Astrocyte of the spinal cord (primary cell): ENCODE results near the gene CUL5.
A peak's percentile ranks its signal among the peaks of the same experiment; 100 is the strongest.

Experiments
- DNase-seq: peaks from one replicate; pipeline ENCODE4 v3.0.0; 2011; ENCODE audit warnings: low read depth, low spot score
- H3K4me3 ChIP-seq: 2 replicates; pipeline ENCODE4 v1.5.1; 2011; ENCODE audit warnings: low read depth, mild to moderate bottlenecking, low read length, moderate library complexity
- CTCF ChIP-seq: IDR thresholded peaks from 2 replicates; pipeline ENCODE4 v1.5.1; 2012; ENCODE audit warnings: low read depth, mild to moderate bottlenecking, low read length, inconsistent platforms
- in situ Hi-C: cut with HindIII; loops from 2 replicates; pipeline ENCODE4 v1.10.0; 2017; ENCODE audit warnings: low sequenced_read_pairs

The CUL5 gene

GRCh38 chr11:108034034-108034433 lies 25.3 kb downstream of the CUL5 start:
- DNase-seq, result no peak
- in situ Hi-C loops, result no loop called here
- H3K4me3 ChIP-seq, result no peak overlapping the region
- TF ChIP-seq CTCF, result no peak

DNA sequence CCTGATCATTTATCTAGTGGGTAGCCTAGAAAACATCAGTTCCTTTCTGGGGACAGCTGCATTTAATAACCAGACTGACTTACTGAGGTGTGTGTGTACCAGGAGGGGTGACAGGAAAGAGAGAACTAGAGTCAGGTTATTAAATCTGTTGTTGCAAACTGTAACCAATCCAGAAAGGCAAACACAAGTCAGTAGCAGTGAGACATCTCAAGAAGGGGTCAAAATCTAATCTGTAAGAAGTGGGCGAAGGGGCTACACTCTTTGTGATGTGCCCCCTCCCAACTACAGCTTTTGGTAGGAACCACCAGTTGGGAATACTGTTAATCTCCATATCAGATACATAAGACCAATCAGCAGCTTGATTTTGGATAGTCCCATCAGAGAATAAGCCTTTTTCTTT lies 26.3 kb downstream of the CUL5 start:
- TF ChIP-seq CTCF, result no peak
- DNase-seq, result no peak
- H3K4me3 ChIP-seq, result no peak overlapping the region
- in situ Hi-C loops, result no loop called here

GRCh38 chr11:108035690-108036089 lies 27.0 kb downstream of the CUL5 start:
- peak; percentile 17 for DNase-seq
- no peak overlapping the region for H3K4me3 ChIP-seq
- TF ChIP-seq CTCF, result no peak
- in situ Hi-C loops, result no loop called here

GRCh38 chr11:108037211-108037610 lies 28.5 kb downstream of the CUL5 start:
- H3K4me3 ChIP-seq, result no peak overlapping the region
- no peak for DNase-seq
- no peak for TF ChIP-seq CTCF
- in situ Hi-C loops, result no loop called here

DNA sequence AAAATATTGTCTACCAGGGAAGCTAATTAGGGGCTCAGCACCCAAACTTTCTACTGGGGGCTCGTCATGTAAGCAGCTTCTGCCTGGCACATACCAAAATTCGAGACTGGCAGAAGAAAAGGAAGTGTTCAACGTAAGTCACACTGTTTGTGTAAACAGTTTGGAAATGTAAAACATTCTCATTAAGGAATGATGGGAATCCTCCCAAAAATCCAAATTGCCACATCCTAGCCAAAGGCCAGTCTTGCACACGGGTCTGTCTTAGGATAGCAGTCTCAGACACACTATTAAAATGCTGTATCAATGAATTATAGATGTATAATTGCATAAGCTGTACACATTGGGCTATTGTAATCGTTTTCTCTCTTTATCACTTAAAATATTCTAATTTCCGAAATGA lies 28.9 kb downstream of the CUL5 start:
- in situ Hi-C loops, result no loop called here
- DNase-seq, result no peak

GRCh38 chr11:108048269-108048668 lies 39.6 kb downstream of the CUL5 start:
- no peak for TF ChIP-seq CTCF
- DNase-seq, result no peak
- H3K4me3 ChIP-seq, result no peak overlapping the region
- in situ Hi-C loops, result no loop called here

More for the DNA sequence above, 28.9 kb downstream of the CUL5 start:
- no peak for TF ChIP-seq CTCF
- H3K4me3 ChIP-seq, result no peak overlapping the region

DNA sequence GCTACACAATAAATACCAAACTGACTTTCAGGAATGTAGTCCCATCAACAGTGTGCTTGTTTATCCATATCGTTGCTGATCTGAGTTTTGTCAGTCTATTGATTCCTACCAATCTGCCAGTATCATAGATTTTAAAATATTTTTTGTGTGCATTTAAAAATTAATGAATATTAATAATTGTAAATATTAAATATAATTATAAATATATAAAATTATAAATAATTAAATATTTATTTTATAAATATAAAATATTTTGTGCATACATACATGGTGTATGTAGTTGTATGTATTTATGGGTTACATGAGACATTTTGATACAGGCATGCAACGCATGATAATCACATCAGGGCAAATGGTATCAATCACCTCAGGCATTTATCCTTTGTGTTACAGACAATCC lies 53.6 kb downstream of the CUL5 start:
- TF ChIP-seq CTCF, result no peak
- in situ Hi-C loops, result no loop called here
- no peak overlapping the region for H3K4me3 ChIP-seq
- DNase-seq, result no peak
